SU-DHL-6 (cell line): Measurements from ENCODE around the gene USP54.

ENCODE experiments used
- EZH2phosphoT487 ChIP-seq: fragments of 200-600 bp; sonication (generic), shearing (Covaris generic); conservative IDR thresholded peaks from 2 replicates; pipeline ENCODE4 v1.6.1; 2018; ENCODE audit warnings: mild to moderate bottlenecking, antibody characterized with exemption, low read length, moderate library complexity, mixed read lengths
- TF ChIP-seq, protein P1 (sequence below): fragments of 200-600 bp; sonication (generic); IDR thresholded peaks from one replicate; pipeline ENCODE4 v1.5.1; 2017; ENCODE audit warnings: antibody characterized with exemption, mild to moderate bottlenecking, low read length, moderate library complexity; ENCODE audit not compliant: insufficient read depth, poor library complexity, severe bottlenecking

DNA sequence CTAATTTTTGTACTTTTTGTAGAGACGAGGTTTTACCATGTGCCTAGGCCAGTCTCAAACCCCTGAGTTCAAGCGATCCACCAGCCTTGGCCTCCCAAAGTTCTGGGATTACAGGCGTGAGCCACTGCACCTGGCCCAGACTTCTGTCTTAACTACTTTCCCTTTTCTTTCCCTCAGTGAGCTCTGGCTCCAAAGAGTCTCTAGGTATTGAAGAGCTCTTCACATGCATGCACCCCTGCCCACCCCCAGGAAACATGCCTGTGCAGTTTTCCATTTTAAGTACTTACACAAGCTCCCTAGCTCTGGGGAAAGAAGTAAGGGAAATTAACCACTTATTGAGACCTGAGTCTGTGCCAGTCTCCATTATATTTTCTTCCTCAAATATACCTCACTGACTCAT, 48.1 kb upstream of the USP54 start:
- TF ChIP-seq, protein P1, sequence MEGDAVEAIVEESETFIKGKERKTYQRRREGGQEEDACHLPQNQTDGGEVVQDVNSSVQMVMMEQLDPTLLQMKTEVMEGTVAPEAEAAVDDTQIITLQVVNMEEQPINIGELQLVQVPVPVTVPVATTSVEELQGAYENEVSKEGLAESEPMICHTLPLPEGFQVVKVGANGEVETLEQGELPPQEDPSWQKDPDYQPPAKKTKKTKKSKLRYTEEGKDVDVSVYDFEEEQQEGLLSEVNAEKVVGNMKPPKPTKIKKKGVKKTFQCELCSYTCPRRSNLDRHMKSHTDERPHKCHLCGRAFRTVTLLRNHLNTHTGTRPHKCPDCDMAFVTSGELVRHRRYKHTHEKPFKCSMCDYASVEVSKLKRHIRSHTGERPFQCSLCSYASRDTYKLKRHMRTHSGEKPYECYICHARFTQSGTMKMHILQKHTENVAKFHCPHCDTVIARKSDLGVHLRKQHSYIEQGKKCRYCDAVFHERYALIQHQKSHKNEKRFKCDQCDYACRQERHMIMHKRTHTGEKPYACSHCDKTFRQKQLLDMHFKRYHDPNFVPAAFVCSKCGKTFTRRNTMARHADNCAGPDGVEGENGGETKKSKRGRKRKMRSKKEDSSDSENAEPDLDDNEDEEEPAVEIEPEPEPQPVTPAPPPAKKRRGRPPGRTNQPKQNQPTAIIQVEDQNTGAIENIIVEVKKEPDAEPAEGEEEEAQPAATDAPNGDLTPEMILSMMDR: no peak
- no peak for TF ChIP-seq EZH2phosphoT487
